Testis (tissue), 3 donors: ENCODE data around the gene MTURN. TPM values are rescaled to one million over a fixed set of nuclear protein-coding genes. Genes with fewer than 3 reads are reported as not detected.

ENCODE experiments used
- DNase-seq: peaks from one replicate; pipeline ENCODE4 v3.0.0-alpha.2; 2019
- H3K27ac ChIP-seq, 2 donors: fragments of 200-600 bp; sonication (generic); one replicate each; pipeline ENCODE4 v1.5.1; 2019
- H3K27me3 ChIP-seq: fragments of 200-600 bp; sonication (generic); one replicate; pipeline ENCODE4 v1.5.1; 2019
- H3K36me3 ChIP-seq: fragments of 200-600 bp; sonication (generic); one replicate; pipeline ENCODE4 v1.5.1; 2017; ENCODE audit warnings: low read depth; ENCODE audit errors: missing control alignments
- H3K4me1 ChIP-seq: fragments of 200-600 bp; sonication (generic); one replicate; pipeline ENCODE4 v1.5.1; 2019
- H3K4me3 ChIP-seq, 2 donors: fragments of 200-600 bp; sonication (generic); one replicate each; pipeline ENCODE4 v1.5.1; 2017 to 2019
- H3K9me3 ChIP-seq: fragments of 200-600 bp; sonication (generic); one replicate; pipeline ENCODE4 v1.5.1; 2017
- POLR2A ChIP-seq: fragments of 450-650 bp; IDR thresholded peaks from one replicate; pipeline ENCODE4 v1.6.1; 2017; ENCODE audit warnings: antibody characterized with exemption, mild to moderate bottlenecking, moderate library complexity
- WGBS, 2 donors: methylation state at CpG; one replicate each; pipeline ENCODE4 v1.1.5; 2018; 5-methylcytosine and 5-hydroxymethylcytosine counted together
- intact Hi-C: fragments of 100-400 bp; cut with DNase I; formaldehyde crosslinking; loops from one replicate; pipeline ENCODE4 v1.15.1; 2023; ENCODE audit warnings: low total_unique reads
- polyA plus RNA-seq: library from polyadenylated mRNA; stranded (reverse); fragments of 350-450 nt; fragmentation: Illumina TruSeq; extraction: RNeasy Lipid Tissue Mini Kit (QIAGEN cat#74804); gene quantifications from one replicate; pipeline ENCODE4 v1.2.3, GENCODE V29; 2014; ENCODE audit warnings: low read depth, low replicate concordance; ENCODE audit not compliant: insufficient read depth
- total RNA-seq, 2 donors: library from RNA; depleted of rRNA; stranded (reverse); fragments of >200 nt; gene quantifications; one replicate each; pipeline ENCODE4 v1.2.3, GENCODE V29; 2016
- TF ChIP-seq, protein P1 (sequence below), 3 experiments: fragments of 450-650 bp in 2 of 3; fragments of 200-600 bp in 1 of 3; sonication (generic) in 1 of 3; IDR thresholded peaks; one replicate each; pipeline ENCODE4 v1.5.1; 2016 to 2019; ENCODE audit warnings: antibody characterized with exemption in 3 of 3, mild to moderate bottlenecking in 2 of 3, moderate library complexity in 1 of 3

MTURN gene
- total and polyA plus RNA-seq, 3 donors from 2014 or later: 17.3 to 25.6 (median 19.3) TPM

DNA sequence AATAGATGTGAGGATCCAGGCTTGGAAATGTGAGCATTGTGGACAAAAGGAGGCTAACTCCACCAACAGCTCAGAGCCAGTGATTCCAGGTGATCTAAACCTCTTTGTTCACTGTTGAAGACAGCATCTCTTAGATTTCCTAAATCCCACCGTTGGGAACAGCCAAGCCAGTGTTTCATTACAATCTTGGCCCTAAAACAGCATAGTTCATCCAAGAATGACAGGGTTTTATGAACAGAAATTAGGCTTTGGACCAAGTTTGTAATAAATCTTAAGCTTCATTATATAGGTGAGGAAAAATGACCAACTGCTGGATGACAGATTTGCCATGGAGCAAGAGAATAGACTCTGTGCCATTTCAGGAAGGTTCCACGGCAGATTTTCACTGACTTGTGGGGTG lies 65.8 kb downstream of the MTURN start:
- TF ChIP-seq, protein P1, sequence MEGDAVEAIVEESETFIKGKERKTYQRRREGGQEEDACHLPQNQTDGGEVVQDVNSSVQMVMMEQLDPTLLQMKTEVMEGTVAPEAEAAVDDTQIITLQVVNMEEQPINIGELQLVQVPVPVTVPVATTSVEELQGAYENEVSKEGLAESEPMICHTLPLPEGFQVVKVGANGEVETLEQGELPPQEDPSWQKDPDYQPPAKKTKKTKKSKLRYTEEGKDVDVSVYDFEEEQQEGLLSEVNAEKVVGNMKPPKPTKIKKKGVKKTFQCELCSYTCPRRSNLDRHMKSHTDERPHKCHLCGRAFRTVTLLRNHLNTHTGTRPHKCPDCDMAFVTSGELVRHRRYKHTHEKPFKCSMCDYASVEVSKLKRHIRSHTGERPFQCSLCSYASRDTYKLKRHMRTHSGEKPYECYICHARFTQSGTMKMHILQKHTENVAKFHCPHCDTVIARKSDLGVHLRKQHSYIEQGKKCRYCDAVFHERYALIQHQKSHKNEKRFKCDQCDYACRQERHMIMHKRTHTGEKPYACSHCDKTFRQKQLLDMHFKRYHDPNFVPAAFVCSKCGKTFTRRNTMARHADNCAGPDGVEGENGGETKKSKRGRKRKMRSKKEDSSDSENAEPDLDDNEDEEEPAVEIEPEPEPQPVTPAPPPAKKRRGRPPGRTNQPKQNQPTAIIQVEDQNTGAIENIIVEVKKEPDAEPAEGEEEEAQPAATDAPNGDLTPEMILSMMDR (IDR thresholded peaks at IDR 0.05): no peak
- no peak for TF ChIP-seq POLR2A
- Histone ChIP-seq H3K27me3 (no peaks in the 10 kb centered on the region), H3K9me3 (no peaks in the 10 kb centered on the region), H3K27ac (no peak overlapping the region), H3K36me3 (no peaks in the 10 kb centered on the region), H3K4me1 (no peaks in the 10 kb centered on the region), H3K4me3 (no peak overlapping the region)
- DNase-seq: no peak
- WGBS, 2 donors: 54 to 83% methylated on average over 2 of the region's 2 CpGs
- intact Hi-C loops: no loop called here

DNA sequence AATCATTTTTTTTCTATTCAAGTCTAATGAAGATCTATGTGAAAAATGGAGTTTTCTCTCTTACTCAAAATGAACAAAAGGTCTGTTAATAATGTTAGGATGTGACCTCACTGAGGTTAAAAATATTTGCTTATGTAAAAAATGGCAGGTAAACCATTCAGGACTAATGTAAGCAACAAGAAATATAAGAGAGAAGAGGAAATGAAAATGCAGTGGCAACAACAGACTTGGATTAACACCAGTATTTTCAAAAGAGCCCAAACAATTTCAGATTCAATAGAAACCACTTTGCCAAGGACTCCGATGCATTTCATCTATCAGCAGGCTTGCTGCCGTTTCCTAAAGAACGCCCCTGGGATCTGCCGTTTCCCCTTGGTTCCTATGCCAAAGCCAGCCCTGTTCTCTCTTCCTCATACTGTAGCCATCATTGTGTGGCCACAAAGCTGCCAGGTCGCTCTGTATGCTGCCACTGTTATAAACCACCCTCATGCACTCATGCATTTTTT lies 66.4 kb downstream of the MTURN start:
- 83 to 89% methylated on average over 5 of the region's 5 CpGs for WGBS, 2 donors
- TF ChIP-seq POLR2A: no peak
- TF ChIP-seq, protein P1 (IDR thresholded peaks at IDR 0.05): no peak
- DNase-seq: no peak
- intact Hi-C loops: no loop called here
- Histone ChIP-seq H3K27ac (no peak overlapping the region), H3K4me1 (no peaks in the 10 kb centered on the region), H3K36me3 (no peaks in the 10 kb centered on the region), H3K27me3 (no peaks in the 10 kb centered on the region), H3K4me3 (no peak overlapping the region), H3K9me3 (no peaks in the 10 kb centered on the region)

DNA sequence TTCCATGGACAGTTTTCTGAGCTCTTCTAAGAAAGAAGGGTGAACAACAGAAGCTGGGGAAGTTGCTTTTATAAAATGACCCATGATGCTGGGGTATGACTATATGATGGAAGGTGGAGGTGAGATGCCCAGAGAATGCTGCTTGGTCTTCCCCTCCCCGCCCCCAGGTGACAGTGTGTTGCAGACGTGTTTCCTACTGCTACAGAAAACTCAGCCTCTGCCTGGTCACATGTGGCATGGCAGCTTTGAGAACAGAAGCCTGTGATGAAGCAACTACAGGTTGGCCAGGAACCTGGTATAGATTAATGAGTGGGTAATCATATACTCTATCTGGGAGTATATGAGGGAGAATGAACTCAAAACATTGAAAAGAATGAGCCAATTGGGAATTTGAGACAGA lies 67.1 kb downstream of the MTURN start:
- H3K4me3 ChIP-seq: no peak overlapping the region
- no peaks in the 10 kb centered on the region for H3K36me3 ChIP-seq
- H3K4me1 ChIP-seq: no peaks in the 10 kb centered on the region
- intact Hi-C loops: no loop called here
- no peaks in the 10 kb centered on the region for H3K9me3 ChIP-seq
- DNase-seq: no peak
- 94% methylated on average over 2 of the region's 2 CpGs for WGBS, 2 donors
- no peak overlapping the region for H3K27ac ChIP-seq
- TF ChIP-seq POLR2A: no peak
- TF ChIP-seq, protein P1 (IDR thresholded peaks at IDR 0.05): no peak
- no peaks in the 10 kb centered on the region for H3K27me3 ChIP-seq

DNA sequence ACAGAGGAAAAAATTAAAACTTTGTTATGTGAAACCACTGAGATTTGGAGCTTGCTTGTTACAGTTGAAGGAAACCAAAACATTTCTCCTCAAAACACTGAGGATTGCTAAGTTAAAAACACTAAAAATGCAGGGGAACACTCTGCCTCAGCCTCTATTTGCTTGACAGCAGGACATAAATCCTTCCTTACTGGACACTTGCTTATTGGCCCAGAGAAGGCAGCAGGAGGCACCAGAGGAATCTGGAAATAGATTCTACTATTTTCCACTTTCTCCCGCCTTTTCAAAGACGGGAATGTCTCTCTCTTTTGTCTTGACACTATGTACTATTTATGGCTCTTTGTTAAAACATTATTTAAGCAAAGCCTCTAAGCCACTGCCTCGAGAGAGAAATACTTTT lies 67.9 kb downstream of the MTURN start:
- Histone ChIP-seq H3K27ac (no peak overlapping the region), H3K36me3 (no peaks in the 10 kb centered on the region), H3K4me1 (no peaks in the 10 kb centered on the region), H3K9me3 (no peaks in the 10 kb centered on the region), H3K27me3 (no peaks in the 10 kb centered on the region), H3K4me3 (no peak overlapping the region)
- TF ChIP-seq, protein P1 (IDR thresholded peaks at IDR 0.05): no peak
- no peak for TF ChIP-seq POLR2A
- 69% methylated on average over 3 of the region's 3 CpGs for WGBS, 2 donors
- DNase-seq: no peak
- intact Hi-C loops: no loop called here

DNA sequence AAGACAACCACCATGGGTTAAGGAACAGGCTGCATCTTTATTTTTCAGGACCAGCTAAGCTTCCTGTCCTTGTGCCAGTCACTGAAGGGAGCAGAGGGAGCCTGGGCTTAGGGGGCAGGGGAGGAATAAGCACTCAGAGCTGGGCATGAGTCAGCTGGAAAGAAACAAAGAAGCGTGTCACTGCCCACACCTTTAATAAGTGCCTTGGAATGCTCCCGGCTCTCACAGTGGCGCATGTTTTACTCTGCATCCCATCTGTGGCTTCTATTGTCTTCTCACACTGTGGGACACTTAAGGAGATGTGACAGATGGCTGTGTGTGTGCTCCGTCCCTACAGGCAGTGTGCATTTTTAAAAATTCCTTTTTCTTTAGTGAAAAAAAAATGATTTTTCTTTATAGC lies 71.7 kb downstream of the MTURN start:
- Histone ChIP-seq H3K4me1 (no peaks in the 10 kb centered on the region), H3K36me3 (no peaks in the 10 kb centered on the region), H3K9me3 (no peaks in the 10 kb centered on the region), H3K27ac (no peak overlapping the region), H3K27me3 (no peaks in the 10 kb centered on the region), H3K4me3 (no peak overlapping the region)
- DNase-seq: no peak
- no peak for TF ChIP-seq POLR2A
- TF ChIP-seq, protein P1 (IDR thresholded peaks at IDR 0.05): no peak
- WGBS, 2 donors: 60 to 78% methylated on average over 4 of the region's 4 CpGs
- intact Hi-C loops: no loop called here
